B cell (primary cell): ENCODE data around the gene KCNJ6. TPM values are rescaled to one million over a fixed set of nuclear protein-coding genes. Genes with fewer than 3 reads are reported as not detected.

ENCODE experiments used
- ATAC-seq: fragments of 200-7000 bp; cut with Tn5 transposase; one replicate; pipeline ENCODE4 v1.10.0; 2021; ENCODE audit warnings: low read depth, mild to moderate bottlenecking, moderate number of reproducible peaks, moderate library complexity
- CTCF ChIA-PET: fragments of 350-600 bp; sonication (Branson Sonifier 250); formaldehyde crosslinking; loops from one replicate; lab custom pipeline; 2021; ENCODE audit warnings: antibody characterized with exemption, inconsistent platforms; lab: Charles Lee
- POLR2A ChIA-PET: fragments of 350-600 bp; sonication (Branson Sonifier 250); formaldehyde crosslinking; loops from one replicate; lab custom pipeline; 2021; ENCODE audit warnings: antibody characterized with exemption; lab: Charles Lee
- DNase-seq: peaks from one replicate; pipeline ENCODE4 v3.0.0; 2013
- H2AFZ ChIP-seq: 2 replicates; pipeline ENCODE4 v1.6.1; 2012; ENCODE audit warnings: mild to moderate bottlenecking, low read depth, low read length; ENCODE audit not compliant: insufficient read depth, poor library complexity, severe bottlenecking
- H3K27ac ChIP-seq, 2 donors: 1 replicate in 1 of 2; 2 replicates in 1 of 2; pipeline ENCODE4 v1.5.1; 2012 to 2013; ENCODE audit warnings: low read length in 2 of 2, mild to moderate bottlenecking in 2 of 2, moderate library complexity in 1 of 2
- H3K27me3 ChIP-seq, 4 experiments: fragments of 200-600 bp in 1 of 4; sonication (generic) in 1 of 4; replicated peaks in 1 of 4; 1 replicate in 2 of 4; 2 replicates in 2 of 4; pipeline versions ENCODE4 v1.6.1 to v1.7.0; 2013 to 2016; ENCODE audit warnings: low read length in 3 of 4, mild to moderate bottlenecking in 2 of 4, mixed read lengths in 1 of 4, moderate library complexity in 1 of 4; ENCODE audit not compliant: insufficient read depth in 4 of 4, control insufficient read depth in 3 of 4; ENCODE audit errors: control extremely low read depth in 1 of 4
- H3K36me3 ChIP-seq, 2 experiments: replicated peaks in 1 of 2; 1 replicate in 1 of 2; 2 replicates in 1 of 2; pipeline versions ENCODE4 v1.6.1 to v1.7.1; 2013; ENCODE audit warnings: low read length in 1 of 2; ENCODE audit not compliant: insufficient read depth in 2 of 2, control insufficient read depth in 1 of 2; ENCODE audit errors: control extremely low read depth in 1 of 2, extremely low read depth in 1 of 2
- H3K4me1 ChIP-seq, 2 donors: fragments of 200-600 bp in 1 of 2; sonication (generic) in 1 of 2; 1 replicate in 1 of 2; 2 replicates in 1 of 2; pipeline versions ENCODE4 v1.5.1 to v1.6.1; 2013 to 2017; ENCODE audit warnings: low read length in 2 of 2; ENCODE audit not compliant: control insufficient read depth in 2 of 2, insufficient read depth in 2 of 2
- H3K4me2 ChIP-seq: replicated peaks from 2 replicates; pipeline ENCODE3; 2012; ENCODE audit warnings: mild to moderate bottlenecking, low read depth, low read length; ENCODE audit not compliant: poor library complexity, severe bottlenecking
- H3K4me3 ChIP-seq, 5 experiments: fragments of 200-600 bp in 1 of 5; sonication (generic) in 1 of 5; 1 replicate in 3 of 5; 2 replicates in 2 of 5; pipeline versions ENCODE4 v1.5.1 to v1.7.0; 2011 to 2016; ENCODE audit warnings: low read length in 4 of 5, mild to moderate bottlenecking in 4 of 5, low read depth in 2 of 5, control low read depth in 1 of 5, moderate library complexity in 1 of 5; ENCODE audit not compliant: insufficient read depth in 1 of 5; ENCODE audit errors: control extremely low read depth in 1 of 5, extremely low read depth in 1 of 5
- H3K79me2 ChIP-seq: fragments of 200-600 bp; sonication (generic); one replicate; pipeline ENCODE4 v1.6.0; 2016; ENCODE audit warnings: low read length; ENCODE audit not compliant: control insufficient read depth, insufficient read depth
- H3K9ac ChIP-seq: fragments of 200-600 bp; sonication (generic); 2 replicates; pipeline ENCODE4 v1.6.1; 2017; ENCODE audit warnings: mild to moderate bottlenecking, low read length, moderate library complexity
- H3K9me3 ChIP-seq, 3 donors: one replicate each; pipeline versions ENCODE4 v1.6.1 to v1.7.1; 2013; ENCODE audit warnings: low read length in 2 of 3; ENCODE audit not compliant: control insufficient read depth in 2 of 3, insufficient read depth in 1 of 3; ENCODE audit errors: control extremely low read depth in 1 of 3
- H4K20me1 ChIP-seq: 2 replicates; pipeline ENCODE4 v1.6.0; 2012; ENCODE audit warnings: mild to moderate bottlenecking, low read length; ENCODE audit not compliant: insufficient read depth, control insufficient read depth, poor library complexity, severe bottlenecking
- H3K27ac Mint-ChIP-seq: one replicate; pipeline ENCODE4 v1.8.0; 2021; ENCODE audit warnings: mixed read lengths
- H3K27me3 Mint-ChIP-seq: one replicate; pipeline ENCODE4 v1.8.0; 2021; ENCODE audit warnings: mixed read lengths
- H3K4me1 Mint-ChIP-seq: one replicate; pipeline ENCODE4 v1.8.0; 2021; ENCODE audit warnings: mixed read lengths
- H3K4me3 Mint-ChIP-seq: one replicate; pipeline ENCODE4 v1.8.0; 2021; ENCODE audit warnings: mixed read lengths
- H3K9me3 Mint-ChIP-seq: one replicate; pipeline ENCODE4 v1.8.0; 2022; ENCODE audit warnings: mixed read lengths; ENCODE audit not compliant: insufficient read depth
- EZH2 ChIP-seq: IDR thresholded peaks from 2 replicates; pipeline ENCODE4 v1.6.1; 2012; ENCODE audit warnings: borderline replicate concordance, low read depth, mild to moderate bottlenecking, moderate library complexity, low read length; ENCODE audit not compliant: insufficient read depth, poor library complexity, severe bottlenecking
- WGBS: methylation state at CpG from one replicate; pipeline ENCODE4 v1.1.5; 2013; ENCODE audit warnings: missing lambda C conversion rate; ENCODE audit not compliant: insufficient coverage; 5-methylcytosine and 5-hydroxymethylcytosine counted together
- intact Hi-C: fragments of 100-400 bp; cut with micrococcal nuclease; formaldehyde crosslinking; loops from one replicate; pipeline ENCODE4 v1.10.0; 2022
- polyA plus RNA-seq: library from polyadenylated mRNA; depleted of rRNA; stranded (reverse); fragments of >200 nt; gene quantifications from 2 replicates; pipeline ENCODE4 v1.2.3, GENCODE V29; 2012
- total RNA-seq, 2 donors: library from RNA; stranded (reverse); fragments of 120-200 nt in 1 of 2; gene quantifications; 1 replicate in 1 of 2; 2 replicates in 1 of 2; pipeline versions ENCODE4 v1.2.3 to v1.2.4, GENCODE V29; 2013 to 2022
- TF ChIP-seq, protein P1 (sequence below): fragments of 200-600 bp; IDR thresholded peaks from one replicate; pipeline ENCODE4 v1.8.0; 2022; ENCODE audit warnings: antibody characterized with exemption, mild to moderate bottlenecking

Gene KCNJ6
- total and polyA plus RNA-seq, 2 donors (not counting 1 experiment from before 2014, with no cell fraction given), result not detected

GRCh38 chr21:37868446-37869295 is 47.6 kb downstream of the KCNJ6 start:
- Mint-ChIP-seq H3K4me3 (no peak overlapping the region), H3K27ac (no peak overlapping the region), H3K9me3 (no peaks in the 10 kb centered on the region), H3K4me1 (peaks cover 6% of the 10 kb centered on the region), H3K27me3 (no peaks in the 10 kb centered on the region)
- Histone ChIP-seq H3K9ac (no peak overlapping the region), H3K4me2 (no peak overlapping the region), H3K4me1 (no peaks in the 10 kb centered on the region), H3K27ac (no peak overlapping the region), H4K20me1 (no peaks in the 10 kb centered on the region), H3K27me3 (peaks cover 0 to 2% (median 0%) of the 10 kb centered on the region in 4 experiments), H2AFZ (no peak overlapping the region), H3K79me2 (no peaks in the 10 kb centered on the region), H3K36me3 (no peaks in the 10 kb centered on the region), H3K4me3 (no peak overlapping the region), H3K9me3 (no peaks in the 10 kb centered on the region)
- intact Hi-C loops, result no loop called here
- ChIA-PET CTCF (no interaction called here), POLR2A (no interaction called here)
- no peak for DNase-seq
- ATAC-seq, result no peak
- WGBS, result 80% methylated on average over 3 of the region's 11 CpGs
- no peak for TF ChIP-seq EZH2
- TF ChIP-seq, protein P1, sequence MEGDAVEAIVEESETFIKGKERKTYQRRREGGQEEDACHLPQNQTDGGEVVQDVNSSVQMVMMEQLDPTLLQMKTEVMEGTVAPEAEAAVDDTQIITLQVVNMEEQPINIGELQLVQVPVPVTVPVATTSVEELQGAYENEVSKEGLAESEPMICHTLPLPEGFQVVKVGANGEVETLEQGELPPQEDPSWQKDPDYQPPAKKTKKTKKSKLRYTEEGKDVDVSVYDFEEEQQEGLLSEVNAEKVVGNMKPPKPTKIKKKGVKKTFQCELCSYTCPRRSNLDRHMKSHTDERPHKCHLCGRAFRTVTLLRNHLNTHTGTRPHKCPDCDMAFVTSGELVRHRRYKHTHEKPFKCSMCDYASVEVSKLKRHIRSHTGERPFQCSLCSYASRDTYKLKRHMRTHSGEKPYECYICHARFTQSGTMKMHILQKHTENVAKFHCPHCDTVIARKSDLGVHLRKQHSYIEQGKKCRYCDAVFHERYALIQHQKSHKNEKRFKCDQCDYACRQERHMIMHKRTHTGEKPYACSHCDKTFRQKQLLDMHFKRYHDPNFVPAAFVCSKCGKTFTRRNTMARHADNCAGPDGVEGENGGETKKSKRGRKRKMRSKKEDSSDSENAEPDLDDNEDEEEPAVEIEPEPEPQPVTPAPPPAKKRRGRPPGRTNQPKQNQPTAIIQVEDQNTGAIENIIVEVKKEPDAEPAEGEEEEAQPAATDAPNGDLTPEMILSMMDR, result no peak

DNA sequence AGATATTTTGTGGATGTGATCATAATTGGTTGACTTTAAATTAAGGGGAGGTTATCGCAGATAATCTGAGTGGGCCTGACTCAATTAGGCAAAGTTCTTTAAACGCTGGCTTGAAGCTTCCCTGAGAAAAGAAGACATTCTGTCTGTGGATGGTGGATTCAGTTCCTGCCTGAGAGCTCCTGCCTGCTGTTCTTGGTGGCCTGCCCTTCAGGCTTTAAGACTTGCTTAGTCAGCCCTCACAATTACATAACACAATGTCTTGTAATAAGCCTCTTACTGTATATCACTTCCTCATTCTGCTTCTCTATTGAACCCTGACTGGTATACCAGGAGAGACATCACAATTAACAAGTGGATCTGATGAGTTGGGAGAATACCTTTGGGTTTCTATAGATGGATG is 50.2 kb downstream of the KCNJ6 start:
- no peaks in the 10 kb centered on the region for H4K20me1 ChIP-seq
- H2AFZ ChIP-seq, result no peak overlapping the region
- intact Hi-C loops, result no loop called here
- H3K4me3 ChIP-seq, result no peak overlapping the region
- DNase-seq (peak; percentile 13), ATAC-seq (no peak)
- no peak overlapping the region for H3K27ac Mint-ChIP-seq
- H3K4me1 ChIP-seq, result no peaks in the 10 kb centered on the region
- H3K4me2 ChIP-seq, result no peak overlapping the region
- no peaks in the 10 kb centered on the region for H3K36me3 ChIP-seq
- POLR2A ChIA-PET, result no interaction called here
- H3K4me1 Mint-ChIP-seq, result peaks cover 10% of the 10 kb centered on the region
- no peak overlapping the region for H3K4me3 Mint-ChIP-seq
- no peak overlapping the region for H3K9ac ChIP-seq
- no peaks in the 10 kb centered on the region for H3K9me3 ChIP-seq
- peaks cover 0 to 2% (median 0%) of the 10 kb centered on the region in 4 experiments for H3K27me3 ChIP-seq
- no peaks in the 10 kb centered on the region for H3K27me3 Mint-ChIP-seq
- H3K79me2 ChIP-seq, result no peaks in the 10 kb centered on the region
- no peaks in the 10 kb centered on the region for H3K9me3 Mint-ChIP-seq
- TF ChIP-seq, protein P1, result no peak
- TF ChIP-seq EZH2, result no peak
- no peak overlapping the region for H3K27ac ChIP-seq
- 100% methylated on average over 1 of the region's 2 CpGs for WGBS
- CTCF ChIA-PET, result no interaction called here
